Measurements from ENCODE around the gene NEU1. TPM values are rescaled to one million over a fixed set of nuclear protein-coding genes. Genes with fewer than 3 reads are reported as not detected.

Gene NEU1
- total and polyA plus RNA-seq, 2 experiments from 2014 or later, result 27.8 to 38.3 TPM

- no peak for DNase-seq
- Histone ChIP-seq H3K4me1 (ENCODE audit: insufficient read depth) (no peaks in the 10 kb centered on the region), H3K4me3 (no peak overlapping the region), H3K27ac (no peak overlapping the region), H2AFZ (no peak overlapping the region), H3K27me3 (replicated peaks; ENCODE audit: insufficient read depth) (no peaks in the 10 kb centered on the region), H3K9ac (no peak overlapping the region), H3F3A (ENCODE audit: insufficient read depth) (no peaks in the 10 kb centered on the region), H3K36me3 (ENCODE audit: low read depth) (peaks cover 6% of the 10 kb centered on the region; the same call in 1 of the 2 replicates), H3K4me2 (ENCODE audit: unreplicated experiment) (no peak overlapping the region), H3K9me2 (ENCODE audit: insufficient read depth) (no peaks in the 10 kb centered on the region), H4K20me1 (ENCODE audit: insufficient read depth) (no peaks in the 10 kb centered on the region), H3K79me2 (ENCODE audit: insufficient read depth) (no peaks in the 10 kb centered on the region), H3K9me3 (ENCODE audit: low read depth) (no peaks in the 10 kb centered on the region)
- 91% methylated on average over 17 to 19 of the region's 19 CpGs for WGBS, 2 experiments (ENCODE audit: low coverage in 1 of 2, low lambda C conversion rate in 2 of 2, missing lambda C conversion rate in 2 of 2)
- in situ Hi-C loops (cut with MboI), result no loop called here
- TF ChIP-seq EZH2phosphoT487 (IDR thresholded peaks at IDR 0.05; ENCODE audit: insufficient read depth, low read depth), result no peak
- no peak for TF ChIP-seq EZH2 (IDR thresholded peaks at IDR 0.05; ENCODE audit: insufficient read depth, poor library complexity, severe bottlenecking)
Measured at GRCh38 chr6:31887173-31888007, 24.8 kb upstream of the NEU1 start.

- Histone ChIP-seq H3K27ac (no peak overlapping the region), H3K4me3 (no peak overlapping the region), H3K79me2 (ENCODE audit: insufficient read depth) (no peaks in the 10 kb centered on the region), H3K4me1 (ENCODE audit: insufficient read depth) (no peaks in the 10 kb centered on the region), H3K9me2 (ENCODE audit: insufficient read depth) (no peaks in the 10 kb centered on the region), H3K9me3 (ENCODE audit: low read depth) (no peaks in the 10 kb centered on the region), H3K9ac (no peak overlapping the region), H2AFZ (no peak overlapping the region), H3K4me2 (ENCODE audit: unreplicated experiment) (no peak overlapping the region), H3K27me3 (replicated peaks; ENCODE audit: insufficient read depth) (no peaks in the 10 kb centered on the region), H3F3A (ENCODE audit: insufficient read depth) (no peaks in the 10 kb centered on the region), H4K20me1 (ENCODE audit: insufficient read depth) (no peaks in the 10 kb centered on the region), H3K36me3 (ENCODE audit: low read depth) (peaks cover 6% of the 10 kb centered on the region; the same call in 1 of the 2 replicates)
- TF ChIP-seq EZH2phosphoT487 (IDR thresholded peaks at IDR 0.05; ENCODE audit: insufficient read depth, low read depth) (no peak), EZH2 (IDR thresholded peaks at IDR 0.05; ENCODE audit: insufficient read depth, poor library complexity, severe bottlenecking) (no peak)
- no peak for DNase-seq
- in situ Hi-C loops (cut with MboI), result no loop called here
- 90 to 92% methylated on average over 11 to 18 of the region's 18 CpGs for WGBS, 2 experiments (ENCODE audit: low coverage in 1 of 2, low lambda C conversion rate in 2 of 2, missing lambda C conversion rate in 2 of 2)
Measured at GRCh38 chr6:31886541-31886991, 23.9 kb upstream of the NEU1 start.

GRCh38 chr6:31884528-31885035 is 22.0 kb upstream of the NEU1 start:
- in situ Hi-C loops (cut with MboI), result no loop called here
- TF ChIP-seq EZH2phosphoT487 (IDR thresholded peaks at IDR 0.05; ENCODE audit: insufficient read depth, low read depth) (no peak), EZH2 (IDR thresholded peaks at IDR 0.05; ENCODE audit: insufficient read depth, poor library complexity, severe bottlenecking) (no peak)
- Histone ChIP-seq H3K27me3 (replicated peaks; ENCODE audit: insufficient read depth) (no peaks in the 10 kb centered on the region), H3K9me3 (ENCODE audit: low read depth) (no peaks in the 10 kb centered on the region), H2AFZ (no peak overlapping the region), H3K27ac (no peak overlapping the region), H4K20me1 (ENCODE audit: insufficient read depth) (no peaks in the 10 kb centered on the region), H3K9ac (no peak overlapping the region), H3K4me3 (no peak overlapping the region), H3K4me2 (ENCODE audit: unreplicated experiment) (no peak overlapping the region), H3K79me2 (ENCODE audit: insufficient read depth) (no peaks in the 10 kb centered on the region), H3K9me2 (ENCODE audit: insufficient read depth) (no peaks in the 10 kb centered on the region), H3K36me3 (ENCODE audit: low read depth) (no peaks in the 10 kb centered on the region; the same call in 1 of the 2 replicates), H3K4me1 (ENCODE audit: insufficient read depth) (no peaks in the 10 kb centered on the region), H3F3A (ENCODE audit: insufficient read depth) (no peaks in the 10 kb centered on the region)
- no peak for DNase-seq
- WGBS, 2 experiments (ENCODE audit: low coverage in 1 of 2, low lambda C conversion rate in 2 of 2, missing lambda C conversion rate in 2 of 2), result 91 to 94% methylated on average over 17 to 22 of the region's 22 CpGs

- Histone ChIP-seq H3K27me3 (replicated peaks; ENCODE audit: insufficient read depth) (no peaks in the 10 kb centered on the region), H3K79me2 (ENCODE audit: insufficient read depth) (no peaks in the 10 kb centered on the region), H3K4me2 (ENCODE audit: unreplicated experiment) (no peak overlapping the region), H3K9ac (no peak overlapping the region), H3K9me2 (ENCODE audit: insufficient read depth) (no peaks in the 10 kb centered on the region), H3K9me3 (ENCODE audit: low read depth) (no peaks in the 10 kb centered on the region), H4K20me1 (ENCODE audit: insufficient read depth) (no peaks in the 10 kb centered on the region), H3F3A (ENCODE audit: insufficient read depth) (no peaks in the 10 kb centered on the region), H3K4me3 (no peak overlapping the region), H3K27ac (no peak overlapping the region), H2AFZ (no peak overlapping the region), H3K4me1 (ENCODE audit: insufficient read depth) (no peaks in the 10 kb centered on the region), H3K36me3 (ENCODE audit: low read depth) (no peaks in the 10 kb centered on the region; the same call in 1 of the 2 replicates)
- in situ Hi-C loops (cut with MboI), result no loop called here
- 90 to 93% methylated on average over 12 of the region's 12 CpGs for WGBS, 2 experiments (ENCODE audit: low coverage in 1 of 2, low lambda C conversion rate in 2 of 2, missing lambda C conversion rate in 2 of 2)
- no peak for DNase-seq
- TF ChIP-seq EZH2 (IDR thresholded peaks at IDR 0.05; ENCODE audit: insufficient read depth, poor library complexity, severe bottlenecking) (no peak), EZH2phosphoT487 (IDR thresholded peaks at IDR 0.05; ENCODE audit: insufficient read depth, low read depth) (no peak)
Measured at GRCh38 chr6:31883676-31884075, 21.1 kb upstream of the NEU1 start.
